Measurements from ENCODE around the gene BRMS1L.
A peak's percentile ranks its signal among the peaks of the same experiment; 100 is the strongest.
"Not testable (repeated sequence)": the region's sequence is repeated elsewhere in the genome, so short reads cannot be mapped to it uniquely, and the experiment has no call there.

The BRMS1L gene, protein sequence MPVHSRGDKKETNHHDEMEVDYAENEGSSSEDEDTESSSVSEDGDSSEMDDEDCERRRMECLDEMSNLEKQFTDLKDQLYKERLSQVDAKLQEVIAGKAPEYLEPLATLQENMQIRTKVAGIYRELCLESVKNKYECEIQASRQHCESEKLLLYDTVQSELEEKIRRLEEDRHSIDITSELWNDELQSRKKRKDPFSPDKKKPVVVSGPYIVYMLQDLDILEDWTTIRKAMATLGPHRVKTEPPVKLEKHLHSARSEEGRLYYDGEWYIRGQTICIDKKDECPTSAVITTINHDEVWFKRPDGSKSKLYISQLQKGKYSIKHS

DNA sequence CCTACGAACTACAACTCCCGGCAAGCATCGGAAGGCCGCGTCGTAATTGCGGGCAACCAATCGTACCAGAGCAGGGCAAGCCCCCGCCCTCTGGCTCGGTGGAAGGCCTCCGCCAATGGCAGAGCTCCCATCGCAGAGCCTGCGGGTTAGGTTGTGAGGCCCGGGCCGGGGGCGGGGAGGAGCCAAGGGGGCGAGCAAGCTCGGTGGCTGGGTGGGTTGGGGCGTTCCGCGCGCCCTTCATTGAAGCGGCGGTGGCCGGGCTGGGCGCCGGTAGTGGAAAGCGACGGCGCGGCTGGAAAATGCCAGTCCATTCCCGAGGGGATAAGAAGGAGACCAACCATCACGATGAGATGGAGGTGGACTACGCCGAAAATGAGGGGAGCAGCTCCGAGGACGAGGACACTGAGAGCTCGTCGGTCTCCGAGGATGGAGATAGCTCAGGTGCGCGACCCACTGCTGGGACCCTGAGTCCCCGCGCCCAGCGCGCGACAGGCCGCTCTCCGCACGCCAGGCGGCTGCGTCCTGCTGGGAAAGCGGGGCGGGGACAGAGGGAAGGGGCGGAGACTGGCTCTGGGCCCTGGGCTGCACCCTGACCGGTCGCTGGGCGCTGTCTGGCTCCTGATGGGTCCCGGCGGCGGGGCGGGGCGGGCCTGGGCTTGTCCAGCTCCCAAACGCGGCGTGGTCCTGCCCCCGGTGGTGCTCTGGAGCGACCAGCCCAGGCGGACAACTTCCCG is at the start of gene BRMS1L:
TSS of gene BRMS1L (plus strand) at position 121 of the 734 bp plus-strand sequence. CDS start at position 300, 179 bp downstream.
- DNase-seq (ENCODE audit: low spot score) = peak; percentile 99

DNA sequence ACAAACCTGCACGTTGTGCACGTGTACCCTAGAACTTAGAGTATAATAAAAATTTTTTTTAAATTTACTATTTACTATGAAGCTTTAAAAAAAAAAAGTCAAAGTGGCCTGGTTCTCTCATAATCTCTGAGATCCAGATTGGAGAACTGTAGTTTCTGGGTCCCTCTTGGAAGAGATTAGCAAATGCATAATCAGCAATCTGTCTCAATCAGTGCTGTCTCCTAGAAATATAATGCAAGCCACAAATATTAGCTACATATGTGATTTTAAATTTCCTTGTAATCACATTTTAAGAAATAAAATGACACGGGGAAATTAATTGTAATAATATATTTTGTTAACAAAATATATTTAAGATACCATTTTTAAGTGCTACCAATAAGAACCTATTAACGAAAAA is 49.3 kb upstream of the BRMS1L start:
- no peak for DNase-seq (ENCODE audit: low spot score)

DNA sequence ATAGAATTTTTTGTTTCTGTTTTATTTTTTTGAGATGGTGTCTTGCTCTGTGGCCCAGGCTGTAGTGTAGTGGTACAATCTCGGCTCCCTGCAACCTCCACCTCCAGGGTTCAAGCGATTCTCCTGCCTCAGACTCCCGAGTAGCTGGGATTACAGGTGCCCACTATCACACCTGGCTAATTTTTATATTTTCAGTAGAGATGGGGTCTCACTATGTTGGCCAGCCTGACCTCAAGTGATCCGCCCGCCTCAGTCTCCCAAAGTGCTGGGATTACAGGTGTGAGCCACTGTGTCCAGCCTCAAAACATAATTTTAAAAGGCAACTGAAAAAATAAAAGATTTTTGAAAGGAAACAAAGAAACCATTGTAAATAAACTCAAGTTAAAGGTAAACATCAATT is 48.6 kb upstream of the BRMS1L start:
- DNase-seq (ENCODE audit: low spot score) = not testable (repeated sequence)

DNA sequence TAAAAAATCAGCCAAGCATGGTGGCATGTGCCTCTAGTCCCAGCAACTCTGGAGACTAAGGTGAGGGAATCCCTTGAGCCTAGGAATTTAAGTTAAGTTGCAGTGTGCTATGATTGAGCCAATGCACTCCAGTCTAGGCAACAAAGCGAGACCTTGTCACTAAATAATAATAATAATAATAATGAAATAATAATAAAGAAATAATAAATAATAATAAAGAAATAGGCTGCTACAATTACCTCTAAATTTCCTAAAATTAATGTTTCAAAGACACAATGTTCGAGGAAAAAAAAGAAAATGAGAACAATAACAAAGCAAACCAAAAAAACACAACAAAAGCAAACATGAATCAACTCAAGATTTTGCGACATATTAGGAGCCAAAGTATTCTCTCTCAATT is 46.8 kb upstream of the BRMS1L start:
- no peak for DNase-seq (ENCODE audit: low spot score)

DNA sequence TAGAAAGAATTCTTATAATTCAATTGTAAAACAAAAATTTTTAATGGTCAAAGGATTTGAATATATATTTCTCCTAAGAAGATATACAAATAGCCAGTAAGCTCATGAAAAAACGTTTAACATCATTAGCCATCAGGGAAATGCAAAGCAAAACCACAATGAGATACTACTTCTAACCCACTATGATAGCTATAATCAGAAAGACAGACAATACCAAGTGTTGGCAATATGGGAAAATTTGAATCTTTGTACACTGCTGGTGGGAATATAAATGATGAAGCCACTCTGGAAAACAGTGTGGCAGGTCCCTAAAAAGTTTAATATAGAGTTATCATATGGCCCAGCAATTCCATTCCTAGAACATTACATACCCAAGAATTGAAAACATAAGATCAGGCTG is 42.4 kb upstream of the BRMS1L start:
- no peak for DNase-seq (ENCODE audit: low spot score)

DNA sequence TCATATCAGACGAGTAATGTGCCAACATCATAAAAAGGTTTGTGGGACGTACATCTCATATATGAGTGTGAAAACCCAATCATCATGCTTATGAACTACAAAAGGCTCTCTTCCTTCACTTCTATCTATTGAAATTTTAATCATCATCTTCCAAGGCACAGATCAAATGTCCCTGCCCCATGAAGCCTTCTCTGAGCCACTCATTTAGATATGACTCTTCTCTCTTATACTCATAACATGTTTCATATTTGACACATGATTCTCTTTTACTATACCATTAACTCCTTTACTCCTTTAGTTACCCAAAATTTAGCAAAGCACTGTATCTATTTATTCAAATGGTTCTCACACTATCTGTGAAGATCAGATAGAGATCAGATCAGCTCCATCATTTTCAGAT is 39.3 kb upstream of the BRMS1L start:
- no peak for DNase-seq (ENCODE audit: low spot score)

DNA sequence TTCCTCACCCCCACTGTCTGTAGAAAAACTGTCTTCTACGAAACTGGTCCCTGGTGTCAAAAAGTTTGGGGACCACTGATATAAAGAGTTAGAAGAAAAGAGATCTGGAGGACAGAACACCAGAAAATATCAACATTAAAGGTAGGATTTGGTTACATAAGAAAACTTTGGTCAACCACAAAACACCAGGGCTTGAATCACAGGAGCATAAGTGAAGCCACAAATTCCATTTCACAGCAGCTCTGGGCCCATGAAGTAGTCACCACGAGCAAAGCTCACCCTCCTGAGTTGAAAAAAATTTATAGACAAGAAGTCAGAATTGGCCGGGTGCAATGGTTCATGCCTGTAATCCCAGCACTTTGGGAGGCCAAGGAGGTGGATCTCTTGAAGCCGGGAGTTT is 36.5 kb upstream of the BRMS1L start:
- no peak for DNase-seq (ENCODE audit: low spot score)

DNA sequence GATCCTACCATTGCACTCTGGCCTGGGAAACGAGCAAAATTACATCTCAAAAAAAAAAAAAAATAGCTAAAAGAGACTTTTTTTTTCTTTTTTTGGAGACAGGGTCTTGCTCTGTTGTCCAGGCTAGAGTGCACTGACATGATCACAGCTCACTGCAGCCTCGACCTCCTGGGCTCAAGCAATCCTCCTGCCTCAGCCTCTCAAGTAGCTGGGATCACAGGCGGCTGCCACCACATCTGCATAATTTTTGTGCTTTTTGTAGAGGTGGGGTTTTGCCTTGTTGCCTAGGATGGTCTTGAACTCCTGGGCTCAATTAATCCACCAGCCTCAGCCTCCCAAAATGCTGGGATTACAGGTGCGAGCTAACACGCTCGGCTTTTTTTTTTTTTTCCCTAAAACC is 28.3 kb upstream of the BRMS1L start:
- DNase-seq (ENCODE audit: low spot score) = no peak

DNA sequence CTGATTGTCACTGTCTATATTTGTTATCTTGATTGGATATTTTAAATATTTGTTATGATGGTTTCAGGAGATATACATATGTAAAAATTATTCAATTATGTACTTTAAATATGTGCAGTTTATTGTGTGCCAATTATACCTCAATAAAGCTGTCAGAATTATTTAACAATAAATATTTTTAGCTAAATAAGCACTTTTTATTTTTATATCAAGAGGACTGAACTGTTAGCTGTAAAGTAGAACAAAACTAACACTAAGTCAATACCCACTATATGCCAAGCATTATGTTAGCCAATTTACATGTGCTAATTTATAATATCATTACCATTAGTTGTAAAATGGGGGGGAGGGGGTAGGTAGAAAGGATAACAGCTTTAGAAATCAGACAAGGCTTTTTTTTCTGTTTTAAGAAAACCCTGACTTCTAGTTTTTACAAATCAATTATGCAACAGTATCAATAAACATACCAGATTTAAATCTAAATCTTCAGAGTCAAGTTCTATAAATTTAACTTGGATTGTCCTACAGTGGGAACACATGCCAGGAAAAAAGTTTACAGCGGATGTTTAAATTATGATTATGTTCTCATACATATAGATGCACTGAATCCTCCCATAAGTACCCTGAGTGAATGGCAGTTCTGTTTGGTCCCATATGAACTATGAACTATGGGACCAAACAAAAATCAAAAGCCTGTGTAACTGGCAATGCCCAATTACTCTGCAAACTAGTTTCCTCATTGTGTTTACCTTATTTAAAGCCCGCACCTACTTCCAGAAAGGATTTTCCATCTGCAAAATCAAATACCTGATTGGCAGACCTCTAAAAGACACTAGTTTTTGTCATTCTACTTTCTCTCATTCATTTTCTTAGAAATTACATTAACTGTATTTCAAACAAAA is 19.9 kb upstream of the BRMS1L start:
- no peak for DNase-seq (ENCODE audit: low spot score)

DNA sequence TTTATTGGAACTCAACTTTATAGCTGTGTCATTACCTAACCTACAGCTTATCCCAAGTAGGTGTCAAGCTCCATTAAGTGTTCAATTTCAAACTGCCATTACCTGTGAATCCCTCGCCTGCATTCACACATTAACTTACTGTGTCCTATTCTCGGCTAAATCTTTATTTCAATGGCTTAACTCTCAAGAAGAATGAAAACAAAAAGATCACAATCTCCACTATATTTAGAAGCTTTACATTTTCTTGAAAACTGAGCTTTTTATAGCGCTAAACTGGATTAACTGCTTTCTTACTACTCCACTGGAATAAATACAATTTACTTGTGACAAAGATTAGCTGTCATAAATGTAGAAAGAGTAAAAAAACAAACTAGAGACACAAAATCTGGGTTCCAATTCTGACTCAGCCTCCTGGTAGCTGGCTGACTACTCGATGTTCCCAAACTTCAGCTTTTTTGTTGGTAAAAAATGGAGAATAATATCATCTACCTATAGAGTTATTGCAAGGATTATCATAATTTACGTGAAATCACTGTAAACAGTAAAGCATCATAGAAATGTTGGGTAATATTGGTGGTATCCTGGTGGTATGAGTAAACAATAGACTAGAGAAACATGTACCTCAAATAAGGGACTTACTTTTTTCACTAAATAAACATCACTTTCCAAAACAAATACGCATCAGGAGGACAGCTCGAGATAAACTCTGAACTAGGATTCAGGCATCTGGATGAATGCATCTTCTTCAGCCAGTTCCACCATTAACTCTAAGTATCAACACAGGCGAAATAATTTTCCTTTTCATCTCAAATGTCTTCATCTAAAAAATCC is 18.8 kb upstream of the BRMS1L start:
- no peak for DNase-seq (ENCODE audit: low spot score)

DNA sequence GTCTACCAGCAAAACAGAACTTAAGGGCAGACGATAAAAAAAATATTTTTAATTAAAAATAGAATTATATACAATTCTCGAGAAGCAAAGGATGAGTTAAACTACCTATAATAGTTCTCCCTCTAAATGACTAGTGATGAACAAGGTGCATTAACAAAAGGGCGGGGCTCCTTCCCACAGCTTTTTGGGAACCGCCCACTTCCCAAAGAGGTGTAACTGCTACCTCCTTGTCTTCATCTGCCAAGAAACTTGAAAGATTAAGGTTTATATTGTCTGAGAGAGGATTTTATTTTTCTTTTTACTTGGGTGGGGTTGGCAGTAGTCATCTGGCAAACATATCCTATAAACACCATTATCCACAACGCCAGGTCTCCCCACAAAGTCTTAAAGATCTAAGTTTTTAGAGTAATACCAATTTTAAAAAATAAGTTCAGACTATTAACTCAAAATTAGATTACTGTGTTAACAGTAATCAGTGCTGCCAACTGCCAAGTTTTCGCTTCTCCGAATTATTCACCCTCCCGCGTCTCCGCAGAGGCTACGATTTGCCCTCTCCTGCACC is 18.0 kb upstream of the BRMS1L start:
- DNase-seq (ENCODE audit: low spot score) = no peak

DNA sequence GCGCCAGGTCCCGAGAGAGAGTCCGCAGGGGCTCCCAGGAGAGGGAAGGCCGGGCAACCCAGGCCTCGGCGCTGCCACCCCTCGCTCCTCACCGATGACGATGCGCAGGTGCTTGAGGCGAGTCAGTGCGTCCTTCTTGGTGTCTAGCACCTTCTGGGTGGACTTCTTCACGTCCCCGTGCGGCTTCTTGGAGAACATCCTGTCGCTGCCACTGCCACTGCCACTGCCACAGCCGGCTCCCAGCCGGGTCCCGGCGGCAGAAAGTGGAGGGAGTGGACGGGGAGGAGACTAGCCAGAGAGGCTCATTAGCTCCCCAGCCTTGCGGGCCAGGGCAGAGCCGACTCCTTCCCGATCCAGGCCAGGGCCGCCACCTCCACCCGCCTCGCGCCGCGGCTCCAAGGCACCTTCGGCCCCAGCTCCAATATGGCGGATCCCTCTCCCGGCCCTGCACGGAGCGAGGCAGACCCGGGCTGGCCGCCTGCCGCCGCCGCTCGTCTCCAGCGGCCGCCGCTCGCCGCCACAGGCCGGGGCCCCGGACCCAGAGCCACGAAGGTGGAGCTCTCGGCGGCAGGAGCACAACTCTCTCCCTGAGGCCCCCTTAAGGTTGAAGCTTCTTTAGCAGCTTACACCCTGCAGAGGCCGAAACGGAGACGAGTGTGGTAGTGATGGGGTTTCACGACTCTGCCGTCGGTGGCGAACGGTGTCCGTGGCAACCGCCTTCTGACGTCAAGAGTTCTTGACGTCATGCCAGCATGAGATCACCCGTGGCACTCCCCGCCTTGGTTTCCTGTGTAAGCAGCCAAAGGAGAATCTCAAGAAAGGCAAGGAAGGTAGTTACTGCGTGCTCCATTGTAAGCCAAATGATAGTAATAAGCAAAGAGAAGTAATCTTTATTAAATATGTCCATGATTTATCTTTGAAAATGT is 17.2 kb upstream of the BRMS1L start, which contains the start of gene RALGAPA1:
TSS of gene RALGAPA1 (minus strand) at position 658 of the 926 bp plus-strand sequence. CDS start at position 198, 460 bp downstream.
- peak; percentile 91 for DNase-seq (ENCODE audit: low spot score)

DNA sequence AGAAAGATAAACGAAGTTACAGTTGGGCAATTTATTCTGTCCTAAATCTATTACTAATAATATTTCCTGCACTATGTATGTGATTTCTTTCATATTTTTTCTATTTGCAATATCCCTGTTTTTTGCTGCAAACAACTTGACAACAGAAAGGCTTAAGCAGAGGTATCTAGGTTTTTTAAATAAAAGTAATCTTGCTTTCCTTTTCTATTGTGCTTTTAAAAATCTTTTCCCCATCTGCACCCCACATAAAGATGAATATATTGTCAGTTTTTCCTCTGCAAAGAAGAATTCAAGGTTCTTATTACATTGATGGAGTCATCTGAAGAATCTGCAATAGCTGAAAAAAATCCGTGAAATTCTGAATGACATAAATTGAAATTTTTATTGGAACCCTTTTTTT is 16.5 kb upstream of the BRMS1L start:
- no peak for DNase-seq (ENCODE audit: low spot score)

DNA sequence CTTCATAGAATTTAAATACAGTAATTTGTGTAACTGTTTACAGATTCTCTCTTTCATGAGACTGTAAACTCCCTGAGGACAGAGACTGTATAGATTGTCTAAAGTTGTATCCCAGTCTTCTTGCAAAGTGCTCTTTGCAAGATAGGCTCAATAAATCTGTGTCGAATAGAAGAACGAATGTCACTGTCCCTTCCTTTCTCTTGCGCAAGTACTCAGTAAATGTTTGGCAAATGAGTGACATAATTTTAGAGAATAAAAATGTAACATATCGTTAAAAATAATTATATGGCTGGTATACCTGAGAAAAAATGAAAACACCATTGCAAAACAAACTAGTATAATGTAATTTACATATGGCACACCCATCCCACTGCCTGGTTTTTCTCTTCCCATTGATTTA is 15.2 kb upstream of the BRMS1L start:
- no peak for DNase-seq (ENCODE audit: low spot score)

DNA sequence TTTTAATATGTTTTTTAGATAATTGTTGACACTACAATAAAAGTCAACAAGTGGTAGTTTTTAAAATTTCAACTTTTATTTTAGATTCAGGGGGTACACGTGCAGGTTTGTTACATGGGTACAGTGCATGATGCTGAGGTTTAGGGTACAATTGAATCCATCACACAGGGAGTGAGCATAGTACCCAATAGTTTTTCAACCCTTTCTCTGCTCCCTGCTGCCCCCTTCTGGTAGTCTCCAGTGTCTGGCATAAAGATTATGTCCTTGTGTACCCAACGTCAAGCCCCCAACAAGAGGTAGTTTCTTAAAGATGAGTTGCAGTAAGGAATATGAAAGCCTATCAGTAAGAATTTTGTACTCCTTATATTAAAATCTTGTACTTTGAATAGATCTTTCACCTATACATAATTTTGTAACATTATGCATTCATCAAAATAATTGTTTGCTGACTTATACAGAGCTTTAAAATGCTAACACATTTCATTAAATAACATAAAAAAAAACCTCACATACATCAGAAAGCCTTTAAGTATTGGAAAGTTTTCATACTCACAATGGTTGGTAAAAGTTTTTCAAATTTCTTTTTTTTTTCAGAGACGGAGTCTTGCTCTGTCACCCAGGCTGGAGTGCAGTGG is 11.7 kb upstream of the BRMS1L start:
- DNase-seq (ENCODE audit: low spot score) = peak; percentile 46

DNA sequence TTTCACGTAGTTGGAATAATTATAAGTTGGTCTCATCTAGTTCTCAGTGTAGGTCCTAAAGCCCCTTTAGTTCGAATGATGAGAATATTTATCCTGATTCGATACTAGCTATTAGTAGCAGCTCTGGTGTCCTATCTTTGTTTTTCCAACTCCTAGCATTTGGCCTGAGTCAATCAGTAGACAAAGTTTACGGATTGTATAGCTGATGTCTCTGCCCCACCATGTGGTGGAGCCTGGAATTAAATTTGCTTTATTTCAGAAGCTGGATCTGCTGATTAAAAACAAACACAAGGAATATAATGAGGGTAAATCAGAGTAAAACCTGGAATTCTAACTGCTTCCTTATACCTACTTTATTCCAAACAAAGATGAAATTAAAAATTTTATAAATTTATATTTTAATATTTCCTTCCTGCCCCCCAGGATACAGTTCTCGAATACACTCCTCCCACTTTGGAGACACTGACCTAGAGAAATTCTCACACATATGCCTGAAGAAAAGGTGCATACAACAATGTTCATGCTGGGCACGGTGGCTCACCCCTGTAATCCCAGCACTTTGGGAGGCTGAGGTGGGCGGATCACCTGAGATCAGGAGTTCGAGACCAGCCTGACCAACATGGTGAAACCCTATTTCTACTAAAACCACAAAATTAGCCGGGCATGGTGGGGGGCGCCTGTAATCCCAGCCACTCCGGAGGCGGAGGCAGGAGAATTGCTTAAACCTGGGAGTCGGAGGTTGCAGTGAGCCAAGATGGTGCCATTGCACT is 7.6 kb upstream of the BRMS1L start:
- peak; percentile 63 for DNase-seq (ENCODE audit: low spot score)

DNA sequence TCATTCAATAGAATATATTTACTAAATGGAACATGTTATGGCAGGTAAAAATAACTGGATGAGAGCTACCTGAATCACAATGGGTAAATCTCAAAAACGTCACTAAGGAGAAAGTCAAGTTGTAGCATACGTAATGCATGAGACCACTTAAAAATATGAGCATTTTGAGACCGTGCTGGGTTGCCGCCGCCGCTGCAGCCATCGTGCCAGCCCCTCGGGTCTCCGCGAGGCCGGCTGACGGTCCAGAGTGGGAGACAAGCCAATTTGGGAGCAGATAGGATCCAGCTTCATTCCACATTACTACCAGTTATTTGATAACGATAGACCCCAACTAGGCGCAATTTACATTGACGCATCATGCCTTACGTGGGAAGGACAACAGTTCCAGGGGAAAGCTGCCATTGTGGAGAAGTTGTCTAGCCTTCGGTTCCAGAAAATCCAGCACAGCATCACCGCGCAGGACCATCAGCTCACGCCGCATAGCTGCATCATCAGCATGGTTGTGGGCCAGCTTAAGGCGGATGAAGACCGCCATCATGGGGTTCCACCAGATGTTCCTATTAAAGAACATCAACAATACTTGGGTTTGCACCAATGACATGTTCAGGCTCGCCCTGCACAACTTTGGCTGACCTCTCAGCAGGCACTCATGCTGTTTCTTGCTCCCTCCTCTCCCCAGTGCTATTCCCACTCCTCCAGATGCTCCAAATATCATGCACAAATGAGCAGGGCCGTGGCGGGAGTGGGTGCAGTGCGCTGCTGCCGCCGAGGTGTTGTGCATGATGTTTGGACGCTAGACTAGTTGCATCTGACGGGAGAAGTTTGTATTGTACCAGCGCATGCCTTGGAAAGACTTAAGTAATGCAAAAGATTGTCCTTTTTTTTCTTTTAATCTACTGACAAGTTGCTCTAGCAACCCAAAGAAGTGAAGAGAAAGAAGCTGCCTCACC is 6.3 kb upstream of the BRMS1L start:
- no peak for DNase-seq (ENCODE audit: low spot score)

Data from globus pallidus (tissue), 1 donor.